Muscle layer of duodenum (tissue), 2 donors: Measurements from ENCODE around the gene MBNL1.

Experiments
- H3K27ac ChIP-seq: one replicate; pipeline ENCODE4 v1.7.0; 2013; ENCODE audit warnings: mild to moderate bottlenecking, low read length
- H3K27me3 ChIP-seq: one replicate; pipeline ENCODE4 v1.7.0; 2013; ENCODE audit warnings: low read depth, mild to moderate bottlenecking, control low read depth, low read length
- H3K36me3 ChIP-seq, 2 donors: one replicate each; pipeline ENCODE4 v1.7.0; 2013; ENCODE audit warnings: low read length in 2 of 2, control low read depth in 1 of 2, mild to moderate bottlenecking in 1 of 2; ENCODE audit not compliant: insufficient read depth in 2 of 2, control insufficient read depth in 1 of 2
- H3K4me1 ChIP-seq, 2 donors: one replicate each; pipeline ENCODE4 v1.7.0; 2013; ENCODE audit warnings: low read length in 2 of 2, mild to moderate bottlenecking in 2 of 2, control low read depth in 1 of 2, moderate library complexity in 1 of 2; ENCODE audit not compliant: insufficient read depth in 2 of 2, control insufficient read depth in 1 of 2
- H3K4me3 ChIP-seq, 2 donors: one replicate each; pipeline ENCODE4 v1.7.0; 2013; ENCODE audit warnings: low read length in 2 of 2, low read depth in 1 of 2, mild to moderate bottlenecking in 1 of 2
- H3K9me3 ChIP-seq, 2 donors: one replicate each; pipeline ENCODE4 v1.7.0; 2013; ENCODE audit warnings: low read length in 2 of 2, control low read depth in 1 of 2, mild to moderate bottlenecking in 1 of 2; ENCODE audit not compliant: control insufficient read depth in 1 of 2
- donor health status: healthy.

MBNL1 gene

DNA sequence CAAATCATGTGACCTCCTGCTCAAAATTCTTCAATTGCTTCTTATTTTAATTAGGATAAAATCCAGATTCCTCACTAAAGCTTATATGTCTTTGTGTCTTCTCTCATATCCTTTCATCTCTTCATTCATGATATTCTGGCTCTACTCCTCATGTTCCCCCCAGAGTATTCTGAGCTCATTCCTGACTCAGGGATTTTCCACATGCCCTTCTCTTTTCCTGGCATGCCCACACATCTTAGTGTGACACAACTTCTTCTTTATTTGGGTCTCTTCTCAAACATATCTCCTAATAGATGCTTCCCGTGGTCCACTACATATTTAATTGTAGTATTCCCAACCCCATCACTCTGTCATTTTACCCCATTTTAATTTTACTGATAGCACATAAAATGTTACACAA is 15.2 kb upstream of the MBNL1 start:
- H3K27me3 ChIP-seq = no peaks in the 10 kb centered on the region
- peaks cover 4% of the 10 kb centered on the region in 2 donors for H3K4me1 ChIP-seq
- H3K36me3 ChIP-seq = no peaks in the 10 kb centered on the region
- H3K4me3 ChIP-seq = no peak overlapping the region
- no peak overlapping the region for H3K27ac ChIP-seq
- no peaks in the 10 kb centered on the region for H3K9me3 ChIP-seq

DNA sequence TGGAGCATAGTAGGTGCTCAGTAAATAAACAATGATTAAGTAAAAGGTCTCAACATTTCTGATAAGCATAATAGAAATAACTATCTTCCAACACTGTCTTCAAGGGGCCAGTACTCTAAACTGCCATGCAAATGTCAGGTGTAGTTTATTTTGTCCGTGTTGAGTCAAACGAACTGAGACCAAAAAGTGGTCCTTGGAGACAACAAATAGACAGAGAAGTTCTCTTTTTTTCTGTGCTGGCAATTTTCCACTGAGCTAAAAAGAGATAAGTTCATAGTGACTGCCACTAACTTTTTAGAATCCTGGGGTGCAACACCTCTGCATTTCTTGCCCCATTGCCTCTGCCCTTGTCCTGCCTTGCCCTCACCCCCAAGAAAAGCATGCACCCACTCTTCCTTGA is 14.7 kb upstream of the MBNL1 start:
- H3K36me3 ChIP-seq = no peaks in the 10 kb centered on the region
- H3K4me3 ChIP-seq = no peak overlapping the region
- no peak overlapping the region for H3K27ac ChIP-seq
- no peaks in the 10 kb centered on the region for H3K27me3 ChIP-seq
- H3K9me3 ChIP-seq = no peaks in the 10 kb centered on the region
- H3K4me1 ChIP-seq = peaks cover 4 to 9% of the 10 kb centered on the region in 2 donors

- no peaks in the 10 kb centered on the region for H3K36me3 ChIP-seq
- no peaks in the 10 kb centered on the region for H3K27me3 ChIP-seq
- no peak overlapping the region for H3K4me3 ChIP-seq
- peaks cover 7 to 11% of the 10 kb centered on the region in 2 donors for H3K4me1 ChIP-seq
- H3K9me3 ChIP-seq = no peaks in the 10 kb centered on the region
- no peak overlapping the region for H3K27ac ChIP-seq
These were observed 13.4 kb upstream of the MBNL1 start for GRCh38 chr3:152255290-152255689.

GRCh38 chr3:152256851-152257562 is 11.7 kb upstream of the MBNL1 start:
- Histone ChIP-seq H3K4me3 (no peak overlapping the region), H3K27ac (peak overlapping the region; percentile 72)

DNA sequence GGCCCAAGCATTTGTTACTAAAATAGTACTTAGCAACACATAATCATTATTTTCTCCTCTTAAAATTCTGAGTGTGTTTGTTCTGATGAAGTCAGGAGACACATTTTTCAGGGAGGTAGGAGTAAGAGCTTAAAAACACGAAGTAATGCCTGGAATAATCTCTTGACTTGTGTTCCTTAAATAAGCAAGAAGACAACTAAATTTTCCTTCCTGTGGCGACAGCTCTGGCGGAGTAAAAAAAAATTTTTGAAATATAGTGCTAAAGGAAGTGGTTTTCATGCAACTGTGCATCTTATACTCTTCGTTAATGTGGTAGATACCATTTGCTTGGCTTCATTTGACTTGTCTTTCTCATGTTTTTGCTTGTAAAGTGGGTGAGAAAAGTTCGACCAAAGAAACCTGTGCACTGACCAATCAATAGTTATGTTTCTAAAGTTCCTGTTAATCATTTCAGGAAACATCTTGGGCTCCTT is 11.1 kb upstream of the MBNL1 start:
- peaks cover 7 to 11% of the 10 kb centered on the region in 2 donors for H3K4me1 ChIP-seq
- H3K27ac ChIP-seq = peak overlapping the region; percentile 72
- no peaks in the 10 kb centered on the region for H3K36me3 ChIP-seq
- H3K27me3 ChIP-seq = no peaks in the 10 kb centered on the region
- H3K9me3 ChIP-seq = no peaks in the 10 kb centered on the region
- no peak overlapping the region for H3K4me3 ChIP-seq

More at GRCh38 chr3:152256851-152257562, 11.7 kb upstream of the MBNL1 start:
- Histone ChIP-seq H3K36me3 (no peaks in the 10 kb centered on the region), H3K27me3 (no peaks in the 10 kb centered on the region), H3K9me3 (no peaks in the 10 kb centered on the region), H3K4me1 (peaks cover 7 to 11% of the 10 kb centered on the region in 2 donors)

DNA sequence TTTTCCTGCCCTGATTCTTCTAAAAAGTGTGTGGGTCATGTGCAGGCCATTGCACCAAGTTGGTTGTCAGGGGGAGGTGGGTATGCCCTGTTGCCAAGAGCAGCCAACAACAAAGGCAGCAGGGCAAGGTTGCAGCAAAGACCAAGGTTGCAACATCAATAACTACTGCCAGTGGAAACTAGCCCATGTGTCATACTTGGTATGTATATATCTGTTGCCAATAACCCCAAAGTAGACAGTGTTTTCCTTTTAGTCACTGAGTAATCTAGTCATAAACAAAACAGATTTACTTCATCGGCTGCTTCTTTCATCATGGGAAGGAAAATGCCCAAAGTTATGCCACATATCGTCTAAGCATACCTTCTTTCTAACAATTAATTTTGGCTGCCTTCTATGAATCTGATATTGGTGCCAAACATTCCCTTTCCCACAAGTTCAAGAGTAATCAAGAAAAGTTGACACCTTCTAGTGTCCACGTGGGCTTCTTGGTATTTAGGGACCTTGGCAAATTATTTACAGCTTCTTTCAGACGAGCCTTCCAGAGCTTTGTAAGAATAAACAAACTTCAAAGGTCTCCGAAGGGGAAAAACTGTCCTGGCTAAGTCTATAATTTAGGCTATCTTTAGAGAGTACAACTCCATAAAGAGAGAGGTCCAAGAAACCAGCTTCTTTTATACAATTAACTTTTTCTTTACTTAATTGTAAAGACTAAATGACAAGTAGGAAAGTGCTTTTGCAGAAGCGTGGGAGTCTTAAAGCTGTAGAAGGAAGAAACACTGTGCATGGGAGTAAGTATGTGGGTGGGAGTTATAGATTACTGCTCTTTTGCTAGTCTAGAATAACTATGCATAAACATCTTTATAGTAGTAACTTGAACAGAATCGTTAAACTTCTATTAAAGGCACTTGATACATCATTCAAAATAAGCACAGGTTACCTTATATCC is 10.0 kb upstream of the MBNL1 start:
- Histone ChIP-seq H3K36me3 (no peaks in the 10 kb centered on the region), H3K27me3 (no peaks in the 10 kb centered on the region), H3K4me3 (no peak overlapping the region), H3K9me3 (no peaks in the 10 kb centered on the region), H3K4me1 (peaks cover 11 to 13% of the 10 kb centered on the region in 2 donors), H3K27ac (peak overlapping the region; percentile 66)

- no peak overlapping the region for H3K4me3 ChIP-seq
- peaks cover 11 to 20% of the 10 kb centered on the region in 2 donors for H3K4me1 ChIP-seq
- H3K27ac ChIP-seq = no peak overlapping the region
- H3K36me3 ChIP-seq = no peaks in the 10 kb centered on the region
- H3K27me3 ChIP-seq = no peaks in the 10 kb centered on the region
- no peaks in the 10 kb centered on the region for H3K9me3 ChIP-seq
These were observed 9.3 kb upstream of the MBNL1 start for GRCh38 chr3:152259468-152259867.

DNA sequence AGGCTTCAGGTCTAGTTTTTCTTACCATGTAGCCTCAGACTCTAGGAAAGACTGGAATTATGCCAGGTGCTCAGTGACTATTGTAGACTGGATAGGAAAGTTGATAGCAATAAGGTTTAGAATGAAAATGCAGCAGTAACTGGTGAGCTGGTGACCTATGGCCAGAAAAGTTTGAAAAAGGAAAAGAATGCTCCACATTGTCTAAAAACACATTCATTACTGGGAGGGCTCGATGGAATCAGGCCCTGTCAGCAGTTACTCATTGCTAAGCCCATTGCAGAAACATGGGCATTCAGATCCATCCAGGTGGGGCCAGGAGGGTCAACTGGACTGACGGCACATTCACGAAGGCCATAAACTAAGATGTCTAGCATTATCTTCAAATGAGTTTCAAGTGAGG is 8.7 kb upstream of the MBNL1 start:
- no peak overlapping the region for H3K27ac ChIP-seq
- no peaks in the 10 kb centered on the region for H3K27me3 ChIP-seq
- H3K4me1 ChIP-seq = peaks cover 11 to 22% of the 10 kb centered on the region in 2 donors
- H3K4me3 ChIP-seq = no peak overlapping the region
- H3K36me3 ChIP-seq = no peaks in the 10 kb centered on the region
- H3K9me3 ChIP-seq = no peaks in the 10 kb centered on the region

DNA sequence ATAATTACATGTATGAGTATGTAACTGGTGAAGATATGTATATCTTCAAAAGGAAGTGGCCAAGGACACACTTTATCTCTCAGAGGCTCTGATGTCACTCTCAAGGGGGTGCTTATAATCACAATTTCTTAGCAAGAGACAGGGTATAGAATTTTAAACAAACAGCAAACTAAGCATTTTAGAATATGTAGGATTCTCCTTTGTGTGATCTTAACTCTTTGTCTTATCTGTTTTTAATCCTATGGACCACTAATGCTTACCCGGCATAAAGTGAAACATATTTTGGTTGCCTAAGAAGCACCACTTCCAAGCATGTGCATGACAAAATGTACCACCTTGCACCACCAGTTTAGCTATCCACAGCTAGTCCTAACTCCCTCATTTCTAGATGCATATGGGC is 8.2 kb upstream of the MBNL1 start:
- H3K27me3 ChIP-seq = no peaks in the 10 kb centered on the region
- H3K4me3 ChIP-seq = no peak overlapping the region
- no peak overlapping the region for H3K27ac ChIP-seq
- peaks cover 11 to 26% of the 10 kb centered on the region in 2 donors for H3K4me1 ChIP-seq
- H3K36me3 ChIP-seq = no peaks in the 10 kb centered on the region
- no peaks in the 10 kb centered on the region for H3K9me3 ChIP-seq

- peaks cover 14 to 26% of the 10 kb centered on the region in 2 donors for H3K4me1 ChIP-seq
- H3K4me3 ChIP-seq = no peak overlapping the region
- no peaks in the 10 kb centered on the region for H3K9me3 ChIP-seq
- no peaks in the 10 kb centered on the region for H3K36me3 ChIP-seq
- H3K27ac ChIP-seq = no peak overlapping the region
- no peaks in the 10 kb centered on the region for H3K27me3 ChIP-seq
These were observed 7.4 kb upstream of the MBNL1 start for GRCh38 chr3:152261329-152261728.

DNA sequence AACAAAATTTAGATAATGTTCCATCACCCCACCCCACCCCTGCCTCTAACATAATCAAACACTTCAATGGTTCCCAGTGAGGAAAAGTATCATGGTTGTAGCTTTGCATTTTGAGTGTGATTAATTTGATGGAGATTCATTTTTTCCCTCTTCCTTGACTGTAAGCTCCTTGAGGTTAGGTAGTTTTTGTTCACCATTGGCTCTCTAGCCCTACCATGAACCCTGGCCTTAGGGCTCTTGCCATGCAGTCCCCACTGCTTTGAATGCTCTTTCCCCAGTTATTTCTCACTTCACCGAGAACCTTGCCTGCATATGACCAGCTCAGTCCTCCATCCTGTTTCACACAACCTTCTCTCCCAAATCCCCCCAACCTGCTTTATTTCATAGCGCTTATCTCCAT is 5.0 kb upstream of the MBNL1 start:
- peaks cover 23 to 32% of the 10 kb centered on the region in 2 donors for H3K4me1 ChIP-seq
- H3K27me3 ChIP-seq = no peaks in the 10 kb centered on the region
- no peak overlapping the region for H3K27ac ChIP-seq
- H3K9me3 ChIP-seq = no peaks in the 10 kb centered on the region
- no peak overlapping the region for H3K4me3 ChIP-seq
- peaks cover 0 to 8% of the 10 kb centered on the region in 2 donors for H3K36me3 ChIP-seq
